ENCODE measurements around the gene PCSK4. TPM values are rescaled to one million over a fixed set of nuclear protein-coding genes. Genes with fewer than 3 reads are reported as not detected.

The PCSK4 gene
- total RNA-seq, 1 donor from 2014 or later: 3.2 TPM

DNA sequence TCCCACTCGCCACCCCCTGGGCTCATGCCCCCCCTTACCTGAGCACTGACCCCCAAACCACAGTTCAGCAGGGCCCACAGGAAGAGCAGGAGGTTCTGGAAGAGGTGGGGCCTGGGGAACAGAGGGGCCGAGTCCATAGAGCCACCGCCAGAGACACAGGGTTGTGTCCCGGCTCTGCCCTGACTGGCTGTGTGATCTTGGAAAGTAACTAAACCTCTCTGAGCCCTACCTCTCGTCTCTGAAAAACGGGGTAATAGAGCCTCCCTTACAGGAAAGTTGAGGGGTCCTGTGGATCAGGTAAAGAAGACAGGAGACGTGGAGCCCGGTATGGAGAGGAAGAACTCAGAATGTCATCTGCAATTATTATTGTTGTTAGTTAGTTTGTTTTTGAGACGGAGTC, 20.7 kb upstream of the PCSK4 start:
- no peaks in the 10 kb centered on the region for H3K9me3 Mint-ChIP-seq (ENCODE audit: unreplicated experiment)
- DNase-seq (ENCODE audit: extremely low spot score, unreplicated experiment): no peak
- H3K4me1 Mint-ChIP-seq (ENCODE audit: unreplicated experiment): peaks cover 20% of the 10 kb centered on the region
- no peak overlapping the region for H3K27ac Mint-ChIP-seq (ENCODE audit: unreplicated experiment)
- no peak overlapping the region for H3K4me3 Mint-ChIP-seq (ENCODE audit: unreplicated experiment)
- H3K27me3 Mint-ChIP-seq (ENCODE audit: unreplicated experiment): no peaks in the 10 kb centered on the region
- TF ChIP-seq, protein P1, sequence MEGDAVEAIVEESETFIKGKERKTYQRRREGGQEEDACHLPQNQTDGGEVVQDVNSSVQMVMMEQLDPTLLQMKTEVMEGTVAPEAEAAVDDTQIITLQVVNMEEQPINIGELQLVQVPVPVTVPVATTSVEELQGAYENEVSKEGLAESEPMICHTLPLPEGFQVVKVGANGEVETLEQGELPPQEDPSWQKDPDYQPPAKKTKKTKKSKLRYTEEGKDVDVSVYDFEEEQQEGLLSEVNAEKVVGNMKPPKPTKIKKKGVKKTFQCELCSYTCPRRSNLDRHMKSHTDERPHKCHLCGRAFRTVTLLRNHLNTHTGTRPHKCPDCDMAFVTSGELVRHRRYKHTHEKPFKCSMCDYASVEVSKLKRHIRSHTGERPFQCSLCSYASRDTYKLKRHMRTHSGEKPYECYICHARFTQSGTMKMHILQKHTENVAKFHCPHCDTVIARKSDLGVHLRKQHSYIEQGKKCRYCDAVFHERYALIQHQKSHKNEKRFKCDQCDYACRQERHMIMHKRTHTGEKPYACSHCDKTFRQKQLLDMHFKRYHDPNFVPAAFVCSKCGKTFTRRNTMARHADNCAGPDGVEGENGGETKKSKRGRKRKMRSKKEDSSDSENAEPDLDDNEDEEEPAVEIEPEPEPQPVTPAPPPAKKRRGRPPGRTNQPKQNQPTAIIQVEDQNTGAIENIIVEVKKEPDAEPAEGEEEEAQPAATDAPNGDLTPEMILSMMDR (IDR thresholded peaks at IDR 0.05): no peak
- no peaks in the 10 kb centered on the region for H3K36me3 Mint-ChIP-seq (ENCODE audit: unreplicated experiment)

DNA sequence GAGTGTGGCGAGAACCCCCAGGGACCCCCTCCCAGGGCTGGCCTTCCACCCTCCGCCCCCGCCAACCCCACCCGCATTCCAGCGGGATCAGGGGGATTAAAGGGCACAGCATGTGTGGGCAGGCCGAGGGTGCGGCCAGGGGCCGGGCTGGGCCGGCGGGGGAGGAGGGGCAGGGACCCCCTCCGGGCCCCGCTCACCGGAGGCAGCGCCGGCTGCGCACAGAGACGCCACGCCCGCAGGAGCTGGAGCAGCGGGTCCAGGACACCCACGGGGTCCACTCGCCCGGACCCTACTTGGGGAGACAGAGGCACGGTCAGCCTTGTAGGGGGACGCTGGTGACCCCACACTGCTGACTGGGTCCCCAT, 20.3 kb upstream of the PCSK4 start:
- Mint-ChIP-seq H3K36me3 (ENCODE audit: unreplicated experiment) (no peaks in the 10 kb centered on the region), H3K4me1 (ENCODE audit: unreplicated experiment) (peaks cover 20% of the 10 kb centered on the region), H3K4me3 (ENCODE audit: unreplicated experiment) (no peak overlapping the region), H3K27me3 (ENCODE audit: unreplicated experiment) (no peaks in the 10 kb centered on the region), H3K9me3 (ENCODE audit: unreplicated experiment) (no peaks in the 10 kb centered on the region), H3K27ac (ENCODE audit: unreplicated experiment) (no peak overlapping the region)
- peak; percentile 77 for DNase-seq (ENCODE audit: extremely low spot score, unreplicated experiment)
- TF ChIP-seq, protein P1 (IDR thresholded peaks at IDR 0.05): no peak

DNA sequence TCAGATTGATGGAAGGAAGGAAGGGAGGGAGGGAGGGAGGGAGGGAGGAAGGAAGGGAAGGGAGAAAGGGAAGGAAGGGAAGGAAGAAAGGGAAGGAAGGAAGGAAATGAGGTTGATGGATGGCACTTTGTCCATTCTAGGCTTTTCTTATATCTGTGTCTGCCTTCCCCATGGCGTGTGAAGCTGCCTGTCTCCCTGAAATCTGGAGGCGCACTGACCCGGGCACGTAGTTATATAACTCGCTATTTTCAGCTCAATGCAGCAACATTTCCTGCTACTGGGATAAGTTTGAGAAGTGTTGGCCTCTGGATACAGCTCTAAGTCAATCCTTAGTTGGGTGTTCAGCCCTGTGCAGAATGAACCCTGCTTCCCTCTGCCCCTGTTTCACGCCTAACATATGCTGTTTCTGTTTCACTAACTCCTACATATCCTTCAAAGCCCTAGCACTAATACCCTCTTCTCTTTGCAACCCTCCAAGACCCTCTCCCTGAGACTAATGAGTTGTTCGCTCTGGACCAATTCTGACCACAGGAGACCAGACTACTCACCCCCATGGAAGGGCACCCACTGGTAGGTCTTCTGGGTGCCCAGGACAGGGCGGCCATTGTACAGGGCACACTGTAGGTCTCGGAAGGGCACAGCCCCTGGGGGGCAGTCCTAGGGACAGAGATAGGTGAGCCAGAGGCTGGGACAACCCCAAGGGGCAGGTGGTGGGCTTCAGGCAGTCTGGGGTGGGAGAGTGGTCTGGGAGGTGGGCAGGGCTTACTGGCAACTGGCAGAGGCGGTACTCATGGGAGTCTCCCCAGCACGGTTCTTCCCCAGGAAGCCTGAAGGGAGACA, 19.7 kb upstream of the PCSK4 start:
- no peaks in the 10 kb centered on the region for H3K36me3 Mint-ChIP-seq (ENCODE audit: unreplicated experiment)
- peaks cover 20% of the 10 kb centered on the region for H3K4me1 Mint-ChIP-seq (ENCODE audit: unreplicated experiment)
- H3K9me3 Mint-ChIP-seq (ENCODE audit: unreplicated experiment): no peaks in the 10 kb centered on the region
- H3K4me3 Mint-ChIP-seq (ENCODE audit: unreplicated experiment): no peak overlapping the region
- TF ChIP-seq, protein P1 (IDR thresholded peaks at IDR 0.05): no peak
- DNase-seq (ENCODE audit: extremely low spot score, unreplicated experiment): peak; percentile 80
- H3K27ac Mint-ChIP-seq (ENCODE audit: unreplicated experiment): peak overlapping the region; percentile 50
- H3K27me3 Mint-ChIP-seq (ENCODE audit: unreplicated experiment): no peaks in the 10 kb centered on the region

DNA sequence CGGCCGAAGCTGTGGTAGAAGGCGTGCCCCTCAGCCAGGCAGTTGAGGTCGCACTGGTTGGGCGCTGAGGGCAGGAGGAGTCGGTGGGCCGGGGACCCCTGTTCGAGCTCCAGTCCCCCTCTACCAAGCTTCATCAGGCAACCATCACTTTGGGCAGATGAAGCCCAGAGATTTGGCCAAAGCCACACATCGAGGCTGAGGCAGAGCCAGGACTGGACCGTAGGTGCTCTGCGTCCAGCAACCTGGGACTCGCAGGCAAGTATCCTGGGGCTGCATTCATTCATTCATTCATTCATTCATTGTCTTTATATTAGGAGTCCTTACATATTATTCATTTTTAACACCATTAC, 18.3 kb upstream of the PCSK4 start:
- Mint-ChIP-seq H3K4me1 (ENCODE audit: unreplicated experiment) (peaks cover 20% of the 10 kb centered on the region), H3K9me3 (ENCODE audit: unreplicated experiment) (no peaks in the 10 kb centered on the region)
- TF ChIP-seq, protein P1 (IDR thresholded peaks at IDR 0.05): no peak

DNA sequence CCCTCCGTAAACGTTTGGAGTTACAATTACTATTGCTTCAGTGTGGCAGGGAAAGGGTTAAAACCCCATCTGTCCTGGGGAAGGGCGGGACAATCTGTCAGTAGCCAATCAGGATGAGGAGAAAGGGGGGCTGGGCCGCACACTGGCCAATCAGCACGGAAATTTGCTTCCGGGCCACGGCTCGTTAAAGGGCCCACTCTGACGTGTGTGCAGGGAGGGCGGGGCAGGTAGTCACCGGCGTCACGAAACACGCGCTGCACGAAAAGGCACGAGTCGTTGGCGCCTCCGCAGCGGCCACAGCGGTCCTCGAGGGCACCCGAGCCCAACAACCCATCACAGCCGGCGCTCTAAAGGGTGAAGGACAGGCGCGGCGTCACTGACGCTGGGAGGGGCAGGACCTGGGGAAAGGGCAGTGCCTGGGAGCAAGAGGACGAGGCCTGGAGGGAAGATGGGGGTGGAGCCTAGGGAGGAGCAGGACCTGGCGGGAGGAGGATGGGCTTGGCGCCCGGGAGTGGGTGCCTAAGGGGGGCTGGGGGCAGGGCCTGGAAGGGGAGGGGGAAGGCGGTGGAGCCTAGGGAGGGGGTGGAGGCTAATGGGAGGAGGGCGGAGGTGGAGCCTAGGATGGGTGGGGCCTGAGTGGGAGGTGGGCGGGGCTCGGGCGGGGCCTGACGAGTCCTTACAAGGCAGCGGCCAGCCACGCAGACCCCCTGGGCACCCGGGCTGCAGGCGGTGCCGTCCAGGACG, 17.8 kb upstream of the PCSK4 start:
- no peaks in the 10 kb centered on the region for H3K9me3 Mint-ChIP-seq (ENCODE audit: unreplicated experiment)
- peaks cover 20% of the 10 kb centered on the region for H3K4me1 Mint-ChIP-seq (ENCODE audit: unreplicated experiment)
- no peaks in the 10 kb centered on the region for H3K36me3 Mint-ChIP-seq (ENCODE audit: unreplicated experiment)
- H3K27ac Mint-ChIP-seq (ENCODE audit: unreplicated experiment): peak overlapping the region; percentile 99
- peak; percentile 97 for DNase-seq (ENCODE audit: extremely low spot score, unreplicated experiment)
- no peaks in the 10 kb centered on the region for H3K27me3 Mint-ChIP-seq (ENCODE audit: unreplicated experiment)
- TF ChIP-seq, protein P1 (IDR thresholded peaks at IDR 0.05): no peak
- H3K4me3 Mint-ChIP-seq (ENCODE audit: unreplicated experiment): peak overlapping the region; percentile 94

More for the DNA sequence above, 18.3 kb upstream of the PCSK4 start:
- Mint-ChIP-seq H3K27ac (ENCODE audit: unreplicated experiment) (no peak overlapping the region), H3K36me3 (ENCODE audit: unreplicated experiment) (no peaks in the 10 kb centered on the region), H3K4me3 (ENCODE audit: unreplicated experiment) (peak overlapping the region; percentile 94), H3K27me3 (ENCODE audit: unreplicated experiment) (no peaks in the 10 kb centered on the region)
- no peak for DNase-seq (ENCODE audit: extremely low spot score, unreplicated experiment)
